Measurements from ENCODE around the gene LTBP3.

DNA sequence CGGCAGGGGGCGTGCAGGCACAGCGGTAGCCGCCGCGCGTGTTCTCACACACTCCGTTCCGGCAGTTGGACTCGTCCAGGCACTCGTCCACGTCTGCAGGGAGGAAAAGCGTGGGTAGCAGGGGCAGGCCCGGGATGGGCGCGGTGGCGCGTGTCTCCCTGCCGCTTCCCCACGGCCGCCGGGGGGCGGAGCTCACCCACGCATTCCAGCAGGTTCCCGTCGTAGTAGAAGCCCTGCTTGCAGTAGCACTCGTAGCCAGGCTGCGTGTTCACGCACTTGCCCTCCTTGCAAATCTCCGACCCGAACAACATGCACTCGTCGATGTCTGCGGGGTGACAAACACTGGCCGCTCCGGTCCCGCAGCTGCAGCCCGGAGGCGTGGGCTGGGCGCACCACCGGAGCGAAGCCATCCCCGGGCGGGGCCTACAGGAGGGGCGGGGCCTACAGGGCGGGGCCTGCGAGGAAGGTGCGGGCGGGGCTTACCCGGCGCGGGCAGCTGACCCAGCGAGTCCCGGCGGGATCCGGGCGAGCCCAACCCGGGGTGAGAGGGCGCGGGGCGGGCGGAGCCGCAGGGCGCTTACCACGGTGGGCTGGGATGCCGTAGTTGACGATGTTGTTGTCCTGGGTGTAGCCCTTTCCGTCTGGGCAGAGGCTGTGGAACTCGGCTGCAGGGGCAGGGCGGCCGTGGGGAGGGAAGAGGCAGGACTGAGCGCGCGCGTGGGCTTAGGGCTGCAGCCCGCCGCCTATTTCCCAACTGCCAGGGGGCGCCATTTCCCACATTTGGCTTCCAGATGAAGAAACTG is 17.7 kb downstream of the LTBP3 start:
- TF ChIP-seq SUZ12 (IDR thresholded peaks at IDR 0.05; ENCODE audit: extremely low read depth, insufficient read depth, insufficient read length) (no peak), YY1 (IDR thresholded peaks at IDR 0.05; ENCODE audit: insufficient read depth, insufficient read length) (no peak), ZNF274 (IDR thresholded peaks at IDR 0.05; ENCODE audit: low read depth, low read length) (no peak)

Data from NT2/D1 (cell line).